HepG2 (cell line): ENCODE results near the gene NARS2.

Experiments
- ARID3A ChIP-seq: IDR thresholded peaks from 2 replicates; pipeline ENCODE4 v1.6.1; 2012; ENCODE audit warnings: low read depth, low read length, improper control_type of control experiment
- ATF7 ChIP-seq, 2 experiments: fragments of 450-650 bp in 1 of 2; sonication (generic) in 1 of 2; formaldehyde crosslinking in 1 of 2; IDR thresholded peaks; 2 replicates each; pipeline versions ENCODE4 v1.4.0 to v1.6.1; 2016 to 2020; ENCODE audit warnings: antibody characterized with exemption in 1 of 2, mild to moderate bottlenecking in 1 of 2, missing genetic modification reagents in 1 of 2
- CTCF ChIP-seq: sonication (generic); formaldehyde crosslinking; IDR thresholded peaks from 2 replicates; pipeline ENCODE4 v1.5.0; 2020; ENCODE audit warnings: mild to moderate bottlenecking, missing genetic modification reagents, moderate library complexity
- ELF4 ChIP-seq: sonication (generic); formaldehyde crosslinking; IDR thresholded peaks from 2 replicates; pipeline ENCODE4 v1.5.0; 2020; ENCODE audit warnings: missing genetic modification reagents, mild to moderate bottlenecking, moderate library complexity, borderline replicate concordance
- KMT2A ChIP-seq: sonication (generic); formaldehyde crosslinking; IDR thresholded peaks from 2 replicates; pipeline ENCODE4 v1.4.0; 2020; ENCODE audit warnings: missing genetic modification reagents
- RAD21 ChIP-seq: fragments of 450-650 bp; formaldehyde crosslinking; IDR thresholded peaks from 2 replicates; pipeline ENCODE4 v1.5.0; 2020; ENCODE audit warnings: mild to moderate bottlenecking
- RBFOX2 ChIP-seq: fragments of 200-400 bp; formaldehyde crosslinking; IDR thresholded peaks from 2 replicates; pipeline ENCODE4 v1.6.1; 2017; ENCODE audit warnings: low read depth, mild to moderate bottlenecking, low read length
- SIN3A ChIP-seq: IDR thresholded peaks from 2 replicates; pipeline ENCODE4 v1.6.1; 2011; ENCODE audit warnings: low read depth, mild to moderate bottlenecking, control low read depth, low read length, borderline replicate concordance
- ZIK1 ChIP-seq: sonication (generic); formaldehyde crosslinking; IDR thresholded peaks from 2 replicates; pipeline ENCODE4 v1.5.0; 2020; ENCODE audit warnings: mild to moderate bottlenecking, low read depth, missing genetic modification reagents, borderline replicate concordance
- ZNF350 ChIP-seq: sonication (generic); formaldehyde crosslinking; IDR thresholded peaks from 2 replicates; pipeline ENCODE4 v1.4.0; 2020; ENCODE audit warnings: mild to moderate bottlenecking, low read depth, missing genetic modification reagents, borderline replicate concordance
- ZNF703 ChIP-seq: sonication (generic); formaldehyde crosslinking; IDR thresholded peaks from 2 replicates; pipeline ENCODE4 v1.5.1; 2020; ENCODE audit warnings: missing genetic modification reagents, mild to moderate bottlenecking, moderate library complexity, borderline replicate concordance

GRCh38 chr11:78564490-78565467 is 9.9 kb downstream of the NARS2 start:
- TF ChIP-seq SIN3A (no peak), KMT2A (CRISPR knock-in tag) (no peak), ELF4 (no peak), CTCF (CRISPR knock-in tag) (peak; percentile 64), ZNF350 (CRISPR knock-in tag) (no peak), RBFOX2 (no peak), ARID3A (0 out of 2 replicates have a peak, but pooled peaks have one; percentile 32), RAD21 (CRISPR knock-in tag) (no peak), ZIK1 (CRISPR knock-in tag) (no peak), ZNF703 (no peak), ATF7 (IDR thresholded peaks at IDR 0.05) (no peak), ATF7 (CRISPR knock-in tag; IDR thresholded peaks at IDR 0.05) (no peak)
